ENCODE data around the gene RELN. TPM values are rescaled to one million over a fixed set of nuclear protein-coding genes. Genes with fewer than 3 reads are reported as not detected.
"Not testable (repeated sequence)": the region's sequence is repeated elsewhere in the genome, so short reads cannot be mapped to it uniquely, and the experiment has no call there.

Gene RELN
- total RNA-seq, 4 donors from 2014 or later: 2.5 to 10.1 (median 6.5) TPM

DNA sequence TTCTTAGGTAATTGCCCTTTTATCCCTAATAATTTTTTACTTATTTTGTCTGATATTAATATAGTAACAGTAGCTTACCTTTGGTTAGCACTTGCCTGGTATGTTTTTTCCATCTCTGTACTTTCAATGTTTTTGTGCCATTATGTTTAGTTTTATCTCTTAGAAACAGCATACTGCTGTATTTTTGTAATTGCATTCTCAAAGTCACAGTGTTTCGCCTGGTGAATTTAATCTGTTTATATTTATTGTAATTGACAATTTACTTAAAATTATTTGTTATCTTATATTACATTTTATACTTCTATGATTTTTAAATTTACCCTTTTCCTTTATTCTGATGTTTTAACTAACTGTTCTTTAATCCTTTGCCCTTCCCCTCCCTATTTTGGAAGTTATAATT, 166.4 kb downstream of the RELN start:
- Histone ChIP-seq H3K9me3 (peaks cover 0 to 5% (median 0%) of the 10 kb centered on the region in 4 donors), H3K4me1 (no peaks in the 10 kb centered on the region), H3K27me3 (no peaks in the 10 kb centered on the region), H3K36me3 (no peaks in the 10 kb centered on the region), H3K4me3 (no peak overlapping the region), H3K27ac (replicated peaks in 1 of 4) (no peak overlapping the region)
- TF ChIP-seq EP300 (IDR thresholded peaks at IDR 0.05): no peak
- no peak for TF ChIP-seq POLR2AphosphoS5 (IDR thresholded peaks at IDR 0.05)
- TF ChIP-seq, protein P1, sequence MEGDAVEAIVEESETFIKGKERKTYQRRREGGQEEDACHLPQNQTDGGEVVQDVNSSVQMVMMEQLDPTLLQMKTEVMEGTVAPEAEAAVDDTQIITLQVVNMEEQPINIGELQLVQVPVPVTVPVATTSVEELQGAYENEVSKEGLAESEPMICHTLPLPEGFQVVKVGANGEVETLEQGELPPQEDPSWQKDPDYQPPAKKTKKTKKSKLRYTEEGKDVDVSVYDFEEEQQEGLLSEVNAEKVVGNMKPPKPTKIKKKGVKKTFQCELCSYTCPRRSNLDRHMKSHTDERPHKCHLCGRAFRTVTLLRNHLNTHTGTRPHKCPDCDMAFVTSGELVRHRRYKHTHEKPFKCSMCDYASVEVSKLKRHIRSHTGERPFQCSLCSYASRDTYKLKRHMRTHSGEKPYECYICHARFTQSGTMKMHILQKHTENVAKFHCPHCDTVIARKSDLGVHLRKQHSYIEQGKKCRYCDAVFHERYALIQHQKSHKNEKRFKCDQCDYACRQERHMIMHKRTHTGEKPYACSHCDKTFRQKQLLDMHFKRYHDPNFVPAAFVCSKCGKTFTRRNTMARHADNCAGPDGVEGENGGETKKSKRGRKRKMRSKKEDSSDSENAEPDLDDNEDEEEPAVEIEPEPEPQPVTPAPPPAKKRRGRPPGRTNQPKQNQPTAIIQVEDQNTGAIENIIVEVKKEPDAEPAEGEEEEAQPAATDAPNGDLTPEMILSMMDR (IDR thresholded peaks at IDR 0.05): no peak
- DNase-seq (ENCODE audit: extremely low spot score): no peak
- intact Hi-C loops (cut with DNase I): no loop called here
- 86% methylated on average over 1 of the region's 1 CpG for WGBS

DNA sequence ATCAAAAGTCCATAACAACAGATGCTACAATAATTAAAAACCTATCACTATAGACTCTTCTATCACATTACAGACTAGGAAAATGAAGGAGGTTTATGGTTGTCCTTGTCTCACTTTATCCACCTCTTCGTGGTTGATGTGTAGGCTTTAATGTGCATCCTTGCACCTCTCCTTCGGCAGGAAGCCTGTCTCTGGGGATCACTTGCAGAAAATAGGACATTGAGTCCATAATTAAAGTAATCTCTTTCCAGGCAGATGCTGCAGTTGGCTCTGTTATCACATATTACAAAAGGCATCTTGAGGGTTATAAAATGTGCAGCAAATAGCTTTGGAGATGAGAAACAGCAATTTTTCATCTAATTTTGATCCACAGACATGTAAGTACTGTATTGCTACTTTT, 168.4 kb downstream of the RELN start:
- no peaks in the 10 kb centered on the region for H3K27me3 ChIP-seq
- WGBS: 78% methylated on average over 2 of the region's 2 CpGs
- no peaks in the 10 kb centered on the region for H3K4me1 ChIP-seq
- no peaks in the 10 kb centered on the region for H3K36me3 ChIP-seq
- no peak for TF ChIP-seq POLR2AphosphoS5 (IDR thresholded peaks at IDR 0.05)
- TF ChIP-seq, protein P1 (IDR thresholded peaks at IDR 0.05): no peak
- TF ChIP-seq POLR2A (IDR thresholded peaks at IDR 0.05; ENCODE audit: low read depth): no peak
- no peak for TF ChIP-seq EP300 (IDR thresholded peaks at IDR 0.05)
- no peak overlapping the region for H3K27ac ChIP-seq (replicated peaks in 1 of 4)
- intact Hi-C loops (cut with DNase I): no loop called here
- H3K9me3 ChIP-seq: peaks cover 0 to 5% (median 0%) of the 10 kb centered on the region in 4 donors
- H3K4me3 ChIP-seq: no peak overlapping the region
- DNase-seq (ENCODE audit: extremely low spot score): no peak

DNA sequence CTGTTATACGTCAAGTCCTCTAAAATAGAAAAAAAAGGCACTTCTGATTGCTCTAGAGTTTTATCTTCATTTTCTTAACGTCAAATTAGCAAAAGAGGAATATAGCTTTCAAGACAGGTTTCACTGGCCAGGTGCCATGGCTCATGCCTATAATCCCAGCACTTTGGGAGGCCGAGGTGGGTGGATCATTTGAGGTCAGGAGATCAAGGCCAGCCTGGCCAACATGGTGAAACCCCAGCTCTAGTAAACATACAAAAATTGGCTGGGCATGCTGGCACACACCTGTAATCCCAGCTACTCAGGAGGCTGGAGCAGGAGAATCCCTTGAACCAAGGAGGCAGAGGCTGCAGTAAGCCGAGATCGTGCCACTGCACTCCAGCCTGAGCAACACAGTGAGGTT, 173.5 kb downstream of the RELN start:
- H3K4me3 ChIP-seq; H3K9me3 ChIP-seq; H3K27ac ChIP-seq (replicated peaks in 1 of 4); intact Hi-C loops (cut with DNase I); H3K36me3 ChIP-seq; H3K27me3 ChIP-seq; DNase-seq (ENCODE audit: extremely low spot score); H3K4me1 ChIP-seq: not testable (repeated sequence)
- 80% methylated on average over 5 of the region's 5 CpGs for WGBS

DNA sequence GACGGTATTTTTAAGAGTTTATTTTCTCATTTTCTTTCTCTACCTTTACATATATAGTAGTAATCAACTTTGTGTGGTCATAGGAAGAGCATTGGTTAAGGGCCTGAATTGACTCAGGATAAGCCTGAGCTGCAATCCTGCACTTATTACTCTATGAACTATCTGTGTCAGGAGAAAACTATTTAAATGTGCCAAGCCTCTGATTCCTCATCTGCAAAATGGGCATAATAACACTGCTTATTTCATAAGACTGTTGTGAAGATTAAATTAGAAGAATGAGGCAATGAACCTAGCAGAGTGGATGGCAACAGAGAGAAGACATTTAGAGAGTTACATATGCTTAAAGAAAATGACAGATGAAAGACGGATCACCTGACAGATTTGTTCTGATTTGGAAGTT, 175.5 kb downstream of the RELN start:
- Histone ChIP-seq H3K9me3 (no peaks in the 10 kb centered on the region), H3K4me3 (no peak overlapping the region), H3K4me1 (no peaks in the 10 kb centered on the region), H3K27ac (replicated peaks in 1 of 4) (no peak overlapping the region), H3K36me3 (no peaks in the 10 kb centered on the region), H3K27me3 (no peaks in the 10 kb centered on the region)
- no peak for DNase-seq (ENCODE audit: extremely low spot score)
- 85% methylated on average over 2 of the region's 2 CpGs for WGBS
- TF ChIP-seq EP300 (IDR thresholded peaks at IDR 0.05) (no peak), POLR2A (IDR thresholded peaks at IDR 0.05; ENCODE audit: low read depth) (no peak)
- intact Hi-C loops (cut with DNase I): no loop called here

DNA sequence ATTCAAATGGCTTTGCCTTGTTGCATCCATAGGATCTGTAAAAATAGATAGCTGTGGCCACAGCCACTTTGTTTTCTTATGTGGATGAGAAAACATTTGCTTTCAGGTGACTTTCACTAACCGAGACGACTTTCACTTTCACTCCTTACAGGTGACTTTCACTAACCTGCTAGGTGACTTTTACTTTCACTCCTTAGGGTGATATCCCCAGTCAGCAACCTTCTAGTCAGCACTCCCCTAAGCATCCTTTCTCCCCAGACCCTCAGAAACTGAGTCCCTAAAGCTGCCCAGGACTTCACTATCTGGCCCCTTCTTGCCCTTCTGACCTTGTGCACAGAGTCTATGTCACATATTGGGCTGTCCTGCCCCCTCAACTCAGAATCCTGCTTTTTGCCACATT, 177.5 kb downstream of the RELN start:
- Histone ChIP-seq H3K9me3 (no peaks in the 10 kb centered on the region), H3K27me3 (no peaks in the 10 kb centered on the region), H3K4me1 (no peaks in the 10 kb centered on the region), H3K27ac (replicated peaks in 1 of 4) (no peak overlapping the region), H3K4me3 (no peak overlapping the region), H3K36me3 (no peaks in the 10 kb centered on the region)
- TF ChIP-seq POLR2AphosphoS5 (IDR thresholded peaks at IDR 0.05) (no peak), POLR2A (IDR thresholded peaks at IDR 0.05; ENCODE audit: low read depth) (no peak), EP300 (IDR thresholded peaks at IDR 0.05) (no peak)
- TF ChIP-seq, protein P1 (IDR thresholded peaks at IDR 0.05): no peak
- intact Hi-C loops (cut with DNase I): no loop called here
- DNase-seq (ENCODE audit: extremely low spot score): no peak
- 79% methylated on average over 2 of the region's 2 CpGs for WGBS

DNA sequence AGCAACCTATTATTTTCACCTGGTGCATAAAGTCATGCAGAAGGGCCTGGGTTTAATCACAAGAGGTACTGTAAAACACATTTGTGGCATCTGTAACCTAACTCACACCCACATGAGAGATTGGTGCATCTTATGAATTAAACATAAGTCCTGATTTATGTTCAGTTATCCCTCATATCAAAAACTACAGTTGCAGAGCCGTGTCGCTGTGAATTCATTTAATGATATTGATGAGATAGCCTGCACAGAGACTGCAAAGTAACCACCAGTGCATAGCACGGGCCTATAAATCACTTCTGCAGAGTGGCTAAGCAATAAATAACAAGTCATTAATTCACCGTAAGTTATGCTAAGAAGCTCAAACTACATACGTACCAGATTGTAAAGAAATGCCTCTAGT, 178.2 kb downstream of the RELN start:
- DNase-seq (ENCODE audit: extremely low spot score): no peak
- no peak overlapping the region for H3K27ac ChIP-seq (replicated peaks in 1 of 4)
- TF ChIP-seq, protein P1 (IDR thresholded peaks at IDR 0.05): no peak
- no peak for TF ChIP-seq POLR2A (IDR thresholded peaks at IDR 0.05; ENCODE audit: low read depth)
- TF ChIP-seq EP300 (IDR thresholded peaks at IDR 0.05): no peak
- TF ChIP-seq POLR2AphosphoS5 (IDR thresholded peaks at IDR 0.05): no peak
- H3K27me3 ChIP-seq: no peaks in the 10 kb centered on the region
- H3K4me1 ChIP-seq: no peaks in the 10 kb centered on the region
- no peaks in the 10 kb centered on the region for H3K9me3 ChIP-seq
- intact Hi-C loops (cut with DNase I): no loop called here
- WGBS: 59% methylated on average over 5 of the region's 5 CpGs
- no peak overlapping the region for H3K4me3 ChIP-seq
- no peaks in the 10 kb centered on the region for H3K36me3 ChIP-seq
